ENCODE measurements around the gene PLPP2.
A peak's percentile ranks its signal among the peaks of the same experiment; 100 is the strongest.

PLPP2 gene

GRCh38 chr19:293436-294110, 2.4 kb upstream of the PLPP2 start:
- DNase-seq (ENCODE audit: low read depth in 1 of 2, low spot score in 1 of 2) = no peak

GRCh38 chr19:292951-293350, 1.7 kb upstream of the PLPP2 start:
- no peak for DNase-seq (ENCODE audit: low read depth in 1 of 2, low spot score in 1 of 2)

GRCh38 chr19:292281-292884, 1.2 kb upstream of the PLPP2 start:
- DNase-seq (ENCODE audit: low read depth in 1 of 2, low spot score in 1 of 2) = no peak

- DNase-seq (ENCODE audit: low read depth in 1 of 2, low spot score in 1 of 2) = no peak
These were observed 518 bp upstream of the PLPP2 start for GRCh38 chr19:291561-292280.

- peak in 1 of 2 donors; percentile 20 for DNase-seq (ENCODE audit: low read depth in 1 of 2, low spot score in 1 of 2)
These were observed 714 bp downstream of the PLPP2 start for GRCh38 chr19:290372-291005.

GRCh38 chr19:289651-290371, 1.4 kb downstream of the PLPP2 start:
- DNase-seq (ENCODE audit: low read depth in 1 of 2, low spot score in 1 of 2) = no peak

GRCh38 chr19:288911-289310, 2.3 kb downstream of the PLPP2 start:
- DNase-seq (ENCODE audit: low read depth in 1 of 2, low spot score in 1 of 2) = no peak

GRCh38 chr19:287381-287871, 3.8 kb downstream of the PLPP2 start:
- DNase-seq (ENCODE audit: low read depth in 1 of 2, low spot score in 1 of 2) = no peak

- DNase-seq (ENCODE audit: low read depth in 1 of 2, low spot score in 1 of 2) = no peak
These were observed 7.8 kb downstream of the PLPP2 start for GRCh38 chr19:283395-283794.

GRCh38 chr19:282501-282900, 8.7 kb downstream of the PLPP2 start:
- DNase-seq (ENCODE audit: low read depth in 1 of 2, low spot score in 1 of 2) = no peak

- no peak for DNase-seq (ENCODE audit: low read depth in 1 of 2, low spot score in 1 of 2)
These were observed 9.2 kb downstream of the PLPP2 start for GRCh38 chr19:281992-282391.

GRCh38 chr19:281156-281853, 9.9 kb downstream of the PLPP2 start:
- DNase-seq (ENCODE audit: low read depth in 1 of 2, low spot score in 1 of 2) = no peak

GRCh38 chr19:280541-281009, 10.6 kb downstream of the PLPP2 start:
- no peak for DNase-seq (ENCODE audit: low read depth in 1 of 2, low spot score in 1 of 2)

GRCh38 chr19:279656-280055, 11.5 kb downstream of the PLPP2 start:
- DNase-seq (ENCODE audit: low read depth in 1 of 2, low spot score in 1 of 2) = no peak

GRCh38 chr19:279231-279630, 12.0 kb downstream of the PLPP2 start:
- DNase-seq (ENCODE audit: low read depth in 1 of 2, low spot score in 1 of 2) = no peak

- DNase-seq (ENCODE audit: low read depth in 1 of 2, low spot score in 1 of 2) = no peak
These were observed 13.5 kb downstream of the PLPP2 start for GRCh38 chr19:277581-278165.

GRCh38 chr19:277131-277530, 14.1 kb downstream of the PLPP2 start:
- DNase-seq (ENCODE audit: low read depth in 1 of 2, low spot score in 1 of 2) = no peak

- DNase-seq (ENCODE audit: low read depth in 1 of 2, low spot score in 1 of 2) = no peak
These were observed 15.1 kb downstream of the PLPP2 start for GRCh38 chr19:275958-276646.

- no peak for DNase-seq (ENCODE audit: low read depth in 1 of 2, low spot score in 1 of 2)
These were observed 16.2 kb downstream of the PLPP2 start for GRCh38 chr19:275000-275399.

Data from stimulated activated CD4-positive, alpha-beta T cell treated with anti-CD3 and anti-CD28 coated beads, Interleukin-15, amount 100 ng/mL, for 1 hour (primary cell).